Measurements from ENCODE around the gene TFDP1. TPM values are rescaled to one million over a fixed set of nuclear protein-coding genes. Genes with fewer than 3 reads are reported as not detected.

Gene TFDP1
- total RNA-seq, 6 experiments from 2014 or later, result 121 to 155 (median 150) TPM

DNA sequence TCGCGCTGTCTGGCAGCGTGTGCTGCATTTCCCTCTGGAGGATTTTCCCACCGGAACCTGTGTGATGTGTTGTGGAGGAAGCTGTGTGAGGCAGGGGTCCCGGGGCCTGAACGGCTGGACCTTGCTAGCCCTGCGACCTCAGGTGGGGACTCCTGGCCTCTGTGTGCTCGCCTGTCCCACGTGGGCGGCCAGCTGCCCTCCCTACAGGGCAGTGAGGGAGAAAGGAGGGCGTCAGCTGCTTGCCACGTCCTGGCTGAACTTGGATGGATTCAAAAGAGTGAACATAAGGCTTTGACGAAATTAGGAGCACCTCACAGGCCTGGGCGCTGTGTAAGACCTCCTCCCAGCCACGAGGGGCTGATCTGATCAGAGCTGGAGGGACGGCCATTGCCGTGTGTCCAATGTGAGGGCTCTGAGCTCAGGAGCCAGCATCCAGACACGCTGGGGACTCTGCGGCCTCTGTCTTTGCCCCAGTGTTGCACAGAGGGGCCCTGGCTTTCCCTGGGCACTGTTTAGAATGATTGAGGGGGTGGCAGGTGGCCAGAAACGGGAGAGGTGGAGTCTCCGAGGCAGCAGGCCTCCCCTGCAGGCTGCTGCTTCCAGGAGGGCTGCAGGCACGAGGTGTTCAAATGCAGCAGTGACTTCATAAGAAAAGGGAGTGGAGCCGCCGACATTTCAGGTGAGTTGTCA lies 13.0 kb downstream of the TFDP1 start:
- no peak for TF ChIP-seq CTCF (IDR thresholded peaks at IDR 0.05)
- Mint-ChIP-seq H3K36me3 (ENCODE audit: low read depth) (peaks cover 48% of the 10 kb centered on the region), H3K27ac (no peak overlapping the region), H3K4me3 (no peak overlapping the region), H3K4me1 (ENCODE audit: low read depth) (no peaks in the 10 kb centered on the region), H3K9me3 (peaks cover 6% of the 10 kb centered on the region; the same call in 1 of the 2 replicates), H3K27me3 (ENCODE audit: insufficient read depth) (peaks cover 3% of the 10 kb centered on the region)
- DNase-seq, result no peak

DNA sequence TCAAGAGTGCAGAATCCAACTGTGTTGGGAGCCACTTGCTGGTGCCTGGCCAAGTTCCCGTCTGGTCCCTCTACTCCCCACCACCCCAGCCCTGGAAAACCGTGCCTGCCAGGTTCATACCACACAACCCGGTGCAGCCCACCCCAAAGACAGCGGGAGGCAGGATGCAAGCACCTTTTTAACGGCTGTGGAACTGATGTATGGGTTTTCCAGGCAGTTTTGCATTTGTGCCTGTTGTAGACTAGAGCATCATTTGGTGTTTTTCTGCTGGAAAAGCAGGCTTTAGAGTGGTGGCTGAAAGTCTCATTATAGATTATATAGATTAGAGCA lies 13.5 kb downstream of the TFDP1 start:
- no peak for DNase-seq
- Mint-ChIP-seq H3K9me3 (peaks cover 6% of the 10 kb centered on the region; the same call in 1 of the 2 replicates), H3K36me3 (ENCODE audit: low read depth) (peaks cover 48% of the 10 kb centered on the region), H3K27ac (no peak overlapping the region), H3K4me3 (no peak overlapping the region), H3K27me3 (ENCODE audit: insufficient read depth) (peaks cover 3% of the 10 kb centered on the region; the same call in 1 of the 2 replicates), H3K4me1 (ENCODE audit: low read depth) (no peaks in the 10 kb centered on the region)
- no peak for TF ChIP-seq CTCF (IDR thresholded peaks at IDR 0.05)

- no peak for DNase-seq
- H3K4me3 Mint-ChIP-seq, result no peak overlapping the region
- H3K27ac Mint-ChIP-seq, result no peak overlapping the region
- H3K4me1 Mint-ChIP-seq (ENCODE audit: low read depth), result no peaks in the 10 kb centered on the region
- H3K36me3 Mint-ChIP-seq (ENCODE audit: low read depth), result peaks cover 48% of the 10 kb centered on the region
- H3K9me3 Mint-ChIP-seq, result peaks cover 6% of the 10 kb centered on the region; the same call in 1 of the 2 replicates
- TF ChIP-seq CTCF (IDR thresholded peaks at IDR 0.05), result no peak
- H3K27me3 Mint-ChIP-seq (ENCODE audit: insufficient read depth), result peaks cover 3% of the 10 kb centered on the region; the same call in 1 of the 2 replicates
These were observed 13.9 kb downstream of the TFDP1 start for GRCh38 chr13:113598481-113598880.

GRCh38 chr13:113599391-113599790 lies 14.8 kb downstream of the TFDP1 start:
- Mint-ChIP-seq H3K4me3 (no peak overlapping the region), H3K4me1 (ENCODE audit: low read depth) (no peaks in the 10 kb centered on the region), H3K36me3 (ENCODE audit: low read depth) (peaks cover 48% of the 10 kb centered on the region), H3K27me3 (ENCODE audit: insufficient read depth) (peaks cover 3% of the 10 kb centered on the region; the same call in 1 of the 2 replicates), H3K27ac (no peak overlapping the region), H3K9me3 (peaks cover 6% of the 10 kb centered on the region; the same call in 1 of the 2 replicates)
- TF ChIP-seq CTCF (IDR thresholded peaks at IDR 0.05), result no peak
- no peak for DNase-seq

- no peak for DNase-seq
- peaks cover 41% of the 10 kb centered on the region for H3K36me3 Mint-ChIP-seq (ENCODE audit: low read depth)
These were observed 16.9 kb downstream of the TFDP1 start for GRCh38 chr13:113601166-113602070.

More at GRCh38 chr13:113601166-113602070, 16.9 kb downstream of the TFDP1 start:
- Mint-ChIP-seq H3K4me1 (ENCODE audit: low read depth) (no peaks in the 10 kb centered on the region), H3K4me3 (no peak overlapping the region), H3K27ac (no peak overlapping the region), H3K27me3 (ENCODE audit: insufficient read depth) (no peaks in the 10 kb centered on the region), H3K9me3 (peaks cover 6% of the 10 kb centered on the region; the same call in 1 of the 2 replicates)
- no peak for TF ChIP-seq CTCF (IDR thresholded peaks at IDR 0.05)
